NB4 (cell line): ENCODE measurements around the gene PSMB8.

Source experiments
- TF ChIP-seq, protein P1 (sequence below): IDR thresholded peaks from 2 replicates; pipeline ENCODE4 v1.6.1; 2011; ENCODE audit warnings: low read depth, low read length
- TF ChIP-seq, protein P2 (sequence below): IDR thresholded peaks from one replicate; pipeline ENCODE4 v1.5.1; 2012; ENCODE audit warnings: low read depth, low read length

DNA sequence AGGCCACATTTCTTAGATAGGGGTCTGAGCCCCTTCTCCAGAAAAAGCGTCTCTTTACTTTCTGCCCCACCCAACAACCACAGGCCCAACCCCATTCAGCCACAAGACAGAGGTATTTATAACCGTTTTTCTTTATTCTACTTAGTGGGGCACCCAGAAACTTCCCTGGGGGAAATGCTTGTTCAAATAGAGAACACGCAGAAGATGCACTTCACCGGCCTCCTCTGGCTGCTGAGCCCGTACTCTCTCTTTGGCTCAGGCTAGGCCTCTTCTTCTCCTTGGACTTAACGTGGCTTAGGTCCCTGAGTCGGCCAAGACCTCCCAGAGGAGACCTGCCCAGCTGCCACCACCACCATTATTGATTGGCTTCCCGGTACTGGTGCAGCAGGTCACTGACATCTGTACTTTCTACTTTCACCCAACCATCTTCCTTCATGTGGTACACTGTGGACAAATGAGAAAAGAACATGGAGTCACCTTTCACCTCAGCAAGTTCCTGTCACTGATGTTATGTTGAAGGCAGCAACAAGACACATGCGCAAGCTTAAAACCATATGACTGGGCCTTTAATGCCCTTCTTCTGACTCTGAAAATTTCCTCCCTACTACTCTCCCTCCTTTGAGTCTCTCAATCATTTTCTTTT is 3.1 kb downstream of the PSMB8 start:
- TF ChIP-seq, protein P1, sequence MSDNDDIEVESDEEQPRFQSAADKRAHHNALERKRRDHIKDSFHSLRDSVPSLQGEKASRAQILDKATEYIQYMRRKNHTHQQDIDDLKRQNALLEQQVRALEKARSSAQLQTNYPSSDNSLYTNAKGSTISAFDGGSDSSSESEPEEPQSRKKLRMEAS, result no peak
- TF ChIP-seq, protein P2, sequence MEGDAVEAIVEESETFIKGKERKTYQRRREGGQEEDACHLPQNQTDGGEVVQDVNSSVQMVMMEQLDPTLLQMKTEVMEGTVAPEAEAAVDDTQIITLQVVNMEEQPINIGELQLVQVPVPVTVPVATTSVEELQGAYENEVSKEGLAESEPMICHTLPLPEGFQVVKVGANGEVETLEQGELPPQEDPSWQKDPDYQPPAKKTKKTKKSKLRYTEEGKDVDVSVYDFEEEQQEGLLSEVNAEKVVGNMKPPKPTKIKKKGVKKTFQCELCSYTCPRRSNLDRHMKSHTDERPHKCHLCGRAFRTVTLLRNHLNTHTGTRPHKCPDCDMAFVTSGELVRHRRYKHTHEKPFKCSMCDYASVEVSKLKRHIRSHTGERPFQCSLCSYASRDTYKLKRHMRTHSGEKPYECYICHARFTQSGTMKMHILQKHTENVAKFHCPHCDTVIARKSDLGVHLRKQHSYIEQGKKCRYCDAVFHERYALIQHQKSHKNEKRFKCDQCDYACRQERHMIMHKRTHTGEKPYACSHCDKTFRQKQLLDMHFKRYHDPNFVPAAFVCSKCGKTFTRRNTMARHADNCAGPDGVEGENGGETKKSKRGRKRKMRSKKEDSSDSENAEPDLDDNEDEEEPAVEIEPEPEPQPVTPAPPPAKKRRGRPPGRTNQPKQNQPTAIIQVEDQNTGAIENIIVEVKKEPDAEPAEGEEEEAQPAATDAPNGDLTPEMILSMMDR, result no peak
